GM19467 (cell line): Measurements from ENCODE around the gene GRM8.

Source experiments
- ATAC-seq: cut with Tn5 transposase; IDR thresholded peaks from one replicate; pipeline ENCODE4 v1.9.1; 2021; ENCODE audit warnings: mild to moderate bottlenecking, moderate library complexity; ENCODE audit not compliant: unreplicated experiment

Gene GRM8

GRCh38 chr7:127252778-127253280 is at the start of gene GRM8:
Gene GRM8 (minus strand): TSS chr7:127252941.
- ATAC-seq, result peak; percentile 13

- ATAC-seq, result no peak
Measured at GRCh38 chr7:127290801-127291361, 38.1 kb upstream of the GRM8 start.

DNA sequence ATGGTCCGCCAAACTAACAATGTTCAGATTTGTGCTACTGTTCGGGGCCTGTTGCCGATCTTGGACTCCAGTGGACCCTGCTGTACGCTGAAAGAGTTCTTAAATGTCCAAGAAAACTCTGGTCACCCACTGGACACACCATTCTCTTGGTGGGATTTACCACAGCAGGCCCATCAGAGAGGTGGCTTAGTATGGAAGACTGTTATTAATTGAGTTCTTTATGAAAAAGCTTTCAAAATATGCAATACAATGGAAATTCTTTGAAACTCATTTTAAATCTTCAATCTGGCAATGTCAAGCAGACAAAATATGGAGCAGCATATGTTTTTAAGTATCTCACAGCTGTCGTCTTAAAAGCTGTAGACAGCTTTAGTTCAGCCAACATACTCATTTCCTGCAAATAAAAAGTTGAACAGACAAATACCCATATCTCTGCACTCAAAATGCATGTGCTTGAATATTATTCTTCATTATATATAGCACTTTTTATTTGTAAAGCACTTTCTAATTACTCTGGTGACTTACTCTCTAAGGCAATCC is 37.4 kb upstream of the GRM8 start:
- ATAC-seq, result no peak

DNA sequence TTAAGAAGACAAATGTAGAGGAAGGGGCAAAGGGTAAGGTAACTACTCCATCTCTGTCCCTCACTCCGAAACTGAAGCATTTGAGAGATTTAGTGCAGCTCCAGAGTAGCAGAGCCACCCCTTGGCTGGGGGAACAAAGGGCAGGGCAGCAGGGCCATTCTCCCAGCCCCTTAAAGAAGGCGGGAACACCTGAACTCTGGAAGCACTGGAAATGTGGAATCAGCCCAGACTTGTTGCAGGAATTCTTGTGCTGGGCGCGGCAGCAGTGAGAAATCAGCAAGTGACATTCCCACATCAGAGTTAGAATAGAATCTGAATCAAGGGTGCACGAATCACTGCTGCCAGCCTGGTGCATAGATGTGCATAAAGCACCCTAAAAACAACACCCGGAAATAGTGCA is 34.4 kb upstream of the GRM8 start:
- ATAC-seq, result no peak

DNA sequence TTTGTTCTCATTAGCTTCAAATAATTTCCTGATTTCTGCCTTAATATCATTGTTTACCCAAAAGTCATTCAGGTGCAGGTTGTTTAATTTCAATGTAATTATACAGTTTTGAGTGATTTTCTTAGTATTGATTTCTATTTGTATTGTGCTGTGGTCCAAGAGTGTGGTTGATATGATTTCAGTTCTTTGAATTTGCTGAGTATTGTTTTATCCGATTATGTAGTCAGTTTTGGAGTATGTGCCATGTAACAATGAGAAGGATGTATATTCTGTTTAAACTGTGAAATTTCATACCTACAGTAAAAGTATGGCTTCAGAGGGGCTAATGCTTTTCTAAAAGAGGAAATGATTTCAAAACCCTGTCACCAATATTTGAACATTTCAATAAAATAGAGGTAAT is 17.4 kb upstream of the GRM8 start:
- ATAC-seq, result no peak

DNA sequence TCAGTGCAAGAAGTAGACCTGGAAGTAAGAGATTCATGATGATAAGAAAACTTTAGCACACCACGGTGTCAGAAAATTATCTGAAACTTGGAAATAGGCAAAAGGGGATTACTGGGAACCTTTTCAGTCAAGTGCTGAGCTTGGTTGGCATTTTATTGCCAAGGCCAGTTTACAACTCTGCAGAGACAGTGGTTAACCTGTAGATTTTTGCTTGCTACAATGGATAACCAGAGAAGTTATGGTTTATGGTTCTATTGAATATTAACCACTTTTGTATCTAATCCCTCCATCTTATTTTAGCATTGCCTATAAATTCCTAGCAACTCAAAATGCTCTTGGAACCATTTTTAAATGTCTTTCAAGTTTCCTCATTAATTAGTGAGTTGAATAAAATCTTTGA is 13.3 kb upstream of the GRM8 start:
- no peak for ATAC-seq

DNA sequence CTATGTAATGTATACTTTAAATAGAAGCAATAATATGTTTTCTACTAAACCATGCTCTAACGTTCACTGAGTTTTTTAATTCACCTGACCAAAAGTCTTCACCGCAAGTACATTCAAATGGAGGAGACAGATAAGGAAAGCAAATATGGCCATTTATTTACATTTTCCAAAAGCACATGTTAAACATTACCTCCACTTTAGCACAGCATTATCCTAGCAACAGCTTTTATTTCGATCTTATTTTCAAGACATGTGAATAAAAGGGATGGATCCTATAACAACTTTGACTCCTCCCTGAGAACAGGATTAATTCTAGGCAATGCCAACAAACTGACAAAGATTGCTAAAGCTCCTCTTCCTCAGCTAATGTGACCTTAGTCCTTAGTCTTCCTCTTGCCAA is 11.5 kb upstream of the GRM8 start:
- ATAC-seq, result no peak

GRCh38 chr7:127258111-127258510 is 5.4 kb upstream of the GRM8 start:
- no peak for ATAC-seq

GRCh38 chr7:127257086-127257485 is 4.3 kb upstream of the GRM8 start:
- ATAC-seq, result no peak

DNA sequence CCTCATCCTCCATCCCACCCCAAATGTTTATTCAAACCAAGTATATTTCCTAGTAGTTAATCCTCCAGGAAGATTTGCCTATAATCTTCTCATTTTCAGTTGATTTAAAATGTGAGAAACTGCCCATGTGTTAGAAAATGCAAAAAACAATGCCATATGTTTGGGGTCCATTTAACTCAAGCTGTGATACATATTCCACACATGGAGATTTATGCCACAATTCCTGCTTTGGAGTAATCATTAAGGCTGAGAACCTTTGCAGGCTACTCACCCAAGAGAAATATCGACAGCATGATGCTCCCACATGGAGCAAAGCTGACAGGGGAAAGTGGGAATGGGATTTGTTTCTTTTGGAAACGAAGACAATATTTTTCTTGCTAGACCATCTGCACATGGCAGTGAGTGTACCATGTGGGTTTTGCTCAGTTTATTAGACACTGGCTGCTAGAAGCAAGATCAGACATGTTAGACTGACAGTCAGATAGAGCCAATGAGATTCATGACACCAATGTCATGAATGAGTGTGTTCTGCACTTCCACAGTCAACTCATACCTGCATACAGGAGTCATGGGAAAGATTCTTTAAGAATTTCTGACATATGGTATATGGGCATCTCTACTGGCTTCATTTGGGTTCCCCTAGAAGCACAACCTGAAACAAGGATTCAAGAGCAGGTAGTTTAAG is 3.4 kb upstream of the GRM8 start:
- no peak for ATAC-seq

DNA sequence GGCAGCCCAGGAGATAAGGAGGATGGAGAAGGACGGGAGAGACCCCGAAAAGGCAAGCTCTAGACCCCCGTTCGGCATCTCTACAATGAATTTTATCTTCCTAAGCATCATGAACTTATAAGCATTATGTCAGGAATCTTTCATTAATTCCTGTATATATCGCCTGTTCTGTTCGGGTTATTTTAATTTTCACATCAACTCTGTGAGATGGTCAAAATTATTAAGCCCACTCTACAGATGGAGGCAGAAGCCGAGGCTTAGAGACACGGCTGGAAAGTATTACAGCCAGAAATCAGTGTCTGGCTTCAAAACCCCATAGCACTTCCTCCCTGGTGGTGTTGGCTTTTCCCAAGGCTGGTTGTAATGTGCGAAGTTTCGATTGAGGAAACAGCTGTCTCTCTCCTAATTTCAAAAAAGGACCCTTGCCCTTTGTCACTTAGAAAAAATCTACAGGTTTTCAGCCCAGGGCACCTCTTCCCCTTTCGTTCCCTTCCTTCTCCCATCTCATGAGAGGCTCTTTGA is 1.5 kb upstream of the GRM8 start:
- no peak for ATAC-seq

DNA sequence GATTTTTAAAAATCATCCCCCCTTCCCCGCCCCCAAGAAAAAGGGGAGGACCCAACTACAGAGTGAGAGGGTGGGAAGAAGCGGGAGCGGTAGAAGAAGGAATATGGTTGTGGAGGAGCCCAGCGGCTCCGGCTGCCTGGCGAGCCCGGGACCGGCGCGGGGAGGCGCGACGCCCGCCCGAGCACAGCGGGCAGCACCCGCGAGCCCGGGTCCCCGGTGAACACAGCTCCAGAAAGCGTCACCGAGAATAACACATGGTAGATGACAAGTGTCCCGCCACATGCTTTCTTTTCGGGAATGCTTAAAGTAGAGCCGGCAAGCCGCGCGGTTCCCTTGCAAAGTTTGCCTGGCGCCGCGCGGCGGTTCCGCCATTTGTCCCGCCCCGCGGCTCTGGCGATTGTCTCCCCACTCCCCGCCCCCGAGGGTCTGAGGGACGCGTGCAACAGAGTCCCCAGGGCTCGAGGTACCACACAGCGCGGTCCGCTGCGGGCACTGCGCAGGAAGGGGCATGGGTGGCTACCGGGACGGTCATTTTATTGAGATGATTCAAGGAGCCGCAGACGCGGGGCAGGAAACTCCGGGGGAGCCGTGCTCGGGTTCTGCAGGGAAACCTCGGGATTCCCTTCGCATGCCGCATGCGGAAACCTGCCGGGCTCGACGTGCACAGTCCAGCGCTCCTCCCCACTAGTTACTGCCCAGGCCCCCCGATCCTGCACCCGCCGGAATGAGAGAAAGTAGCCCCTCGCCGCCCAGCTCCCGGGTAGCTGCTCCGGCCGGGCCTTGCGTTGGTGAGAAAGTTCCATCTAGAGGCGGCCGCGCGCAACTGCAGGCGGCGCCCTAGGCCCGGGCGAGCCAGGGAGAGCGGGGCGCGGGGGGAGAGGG is 781 bp upstream of the GRM8 start:
- ATAC-seq, result peak; percentile 84

GRCh38 chr7:127252377-127252713 is 396 bp downstream of the GRM8 start:
- ATAC-seq, result no peak

DNA sequence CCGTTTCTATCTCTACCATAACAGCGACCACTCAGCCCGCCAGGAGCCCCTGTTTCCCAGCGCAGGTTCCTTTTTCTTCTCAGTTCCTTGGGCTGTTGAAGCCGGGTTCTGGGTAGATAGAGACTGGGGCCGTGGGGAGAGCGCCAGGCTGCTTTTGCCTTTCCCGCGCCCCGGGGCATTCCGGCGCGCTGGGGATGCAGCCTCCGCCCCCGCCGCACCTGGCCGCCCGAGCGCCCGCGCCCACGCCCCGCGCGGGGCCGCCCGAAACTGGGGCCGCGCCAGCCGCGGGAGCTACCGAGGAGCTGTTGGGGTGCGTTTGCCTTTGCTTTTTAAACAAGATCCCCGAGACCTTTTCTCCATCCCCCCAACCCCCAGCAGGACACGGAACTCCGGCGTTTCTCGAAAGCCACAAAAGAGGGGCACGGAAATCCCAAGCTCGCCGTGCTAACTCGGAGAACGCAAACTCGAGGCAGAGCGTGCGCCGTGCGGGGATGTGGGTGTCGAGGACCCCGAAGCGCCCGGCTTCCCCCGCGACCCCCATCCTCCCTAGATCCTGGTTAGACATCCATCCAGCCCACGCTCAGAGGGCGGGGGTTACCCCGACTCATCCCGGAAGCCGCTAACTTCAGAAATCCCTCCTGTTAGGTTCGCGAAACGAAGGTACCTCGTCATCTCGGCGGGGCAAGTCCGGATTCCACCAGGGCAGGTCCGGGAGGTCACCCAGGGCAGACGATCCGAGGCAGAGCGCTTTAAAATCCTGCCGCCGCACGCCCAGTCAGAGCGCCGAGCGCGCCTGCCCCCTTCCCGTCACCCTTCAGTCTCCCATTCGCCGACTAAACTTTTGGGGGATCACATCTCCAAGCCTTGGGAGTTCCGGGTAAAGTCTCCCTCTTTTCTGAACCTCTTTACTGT is 1.0 kb downstream of the GRM8 start:
- no peak for ATAC-seq

DNA sequence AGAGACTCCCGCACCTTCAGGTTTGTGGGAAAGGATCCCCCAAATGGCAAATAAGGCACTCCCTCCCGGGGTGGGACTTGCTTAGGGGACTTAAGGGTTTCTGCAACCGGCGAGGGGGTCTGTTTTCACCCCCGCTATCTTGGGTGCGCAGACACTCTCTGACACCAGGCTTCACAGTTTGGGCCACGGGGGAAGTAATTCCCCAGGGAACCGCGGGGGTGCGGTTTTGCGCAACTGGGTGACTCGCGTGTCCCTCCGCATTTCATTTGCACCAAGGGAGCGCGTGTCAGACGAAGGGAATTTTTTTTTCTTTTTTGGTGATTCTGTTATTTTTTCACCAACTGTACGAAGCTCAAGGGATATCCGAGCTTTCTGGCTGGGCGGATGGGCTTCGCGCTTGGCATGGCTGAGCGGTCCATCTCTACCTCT is 1.7 kb downstream of the GRM8 start:
- no peak for ATAC-seq

DNA sequence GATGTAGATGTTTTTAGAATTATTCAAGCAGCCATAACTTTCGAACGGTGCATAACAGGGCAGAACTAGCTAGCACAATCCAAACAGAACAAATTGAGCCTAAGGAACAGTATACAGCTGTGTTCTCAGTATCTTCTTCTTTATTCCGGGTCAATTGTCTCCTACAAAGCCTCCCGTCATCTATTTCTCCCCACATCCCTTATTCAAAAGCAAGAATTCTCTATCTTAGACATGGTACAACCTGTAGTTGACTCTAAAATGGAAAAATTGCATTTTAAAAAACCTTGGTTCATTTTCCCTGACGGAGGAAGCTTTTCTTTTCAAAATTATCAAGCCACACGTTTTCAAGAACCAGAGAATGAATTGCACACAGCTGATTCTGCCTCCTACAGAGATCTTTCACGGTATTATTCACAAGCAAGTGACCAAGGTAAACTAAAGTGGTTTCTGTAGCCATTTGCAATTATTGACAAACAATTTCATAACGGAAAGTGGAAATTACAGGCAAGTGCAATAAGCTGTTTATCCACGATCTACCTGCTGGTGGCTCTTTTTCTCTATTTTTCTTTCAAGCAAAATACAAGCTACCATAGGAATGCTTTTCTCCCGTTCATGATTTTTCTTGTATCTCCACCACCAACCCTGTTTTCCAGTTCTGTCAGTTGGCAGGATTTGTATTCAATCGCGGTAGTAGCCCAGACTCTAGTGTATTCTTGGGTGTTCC is 2.3 kb downstream of the GRM8 start:
- ATAC-seq, result no peak

- no peak for ATAC-seq
Measured at GRCh38 chr7:127245607-127246006, 7.1 kb downstream of the GRM8 start.

- no peak for ATAC-seq
Measured at GRCh38 chr7:127245002-127245401, 7.7 kb downstream of the GRM8 start.

- ATAC-seq, result no peak
Measured at GRCh38 chr7:127239814-127240213, 12.9 kb downstream of the GRM8 start.

DNA sequence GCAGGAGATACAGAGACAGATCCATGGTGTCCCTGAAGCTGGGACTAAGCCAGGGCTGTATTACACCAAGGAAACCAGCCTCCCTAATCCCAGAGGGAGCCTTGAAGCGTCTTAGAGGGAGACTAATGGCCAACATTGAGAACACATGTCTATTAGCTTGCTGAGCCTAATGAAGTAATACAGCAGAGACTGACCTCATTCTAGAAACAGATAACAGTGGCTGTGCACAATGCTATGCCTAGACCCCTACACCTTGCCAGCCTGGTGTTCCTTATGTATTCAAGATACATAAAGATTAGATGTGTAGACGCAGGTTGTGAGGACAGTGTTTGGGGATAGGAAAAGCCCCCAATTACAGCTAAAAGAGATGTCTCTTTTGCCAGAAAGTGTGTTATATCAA is 19.1 kb downstream of the GRM8 start:
- ATAC-seq, result no peak
